Left kidney (tissue), 2 donors: ENCODE results near the gene CLN3. TPM values are rescaled to one million over a fixed set of nuclear protein-coding genes. Genes with fewer than 3 reads are reported as not detected.
A peak's percentile ranks its signal among the peaks of the same experiment; 100 is the strongest.
"Not testable (repeated sequence)": the region's sequence is repeated elsewhere in the genome, so short reads cannot be mapped to it uniquely, and the experiment has no call there.

ENCODE experiments used
- DNase-seq: peaks from one replicate; pipeline ENCODE4 v3.0.0-alpha.2; 2013
- polyA plus RNA-seq: library from polyadenylated mRNA; unstranded; fragments of 120-200 nt; gene quantifications from one replicate; pipeline ENCODE4 v1.2.1, GENCODE V29; 2013; ENCODE audit not compliant: insufficient read length

Gene CLN3
- polyA plus RNA-seq, 1 donor: 32.5 TPM

- DNase-seq: no peak
Observed at GRCh38 chr16:28495098-28495793, 3.4 kb upstream of the CLN3 start.

- no peak for DNase-seq
Observed at GRCh38 chr16:28494121-28494851, 2.4 kb upstream of the CLN3 start, which contains the start of gene APOBR. TSS of gene APOBR (plus strand) at chr16:28494643. CDS start at chr16:28494682, 39 bp downstream.

- DNase-seq: no peak
Observed at GRCh38 chr16:28492511-28492910, 637 bp upstream of the CLN3 start.

GRCh38 chr16:28491230-28491969 lies 474 bp downstream of the CLN3 start:
- peak; percentile 11 for DNase-seq

- no peak for DNase-seq
Observed at GRCh38 chr16:28486266-28486665, 5.6 kb downstream of the CLN3 start.

GRCh38 chr16:28483361-28483760 lies 8.5 kb downstream of the CLN3 start:
- DNase-seq: not testable (repeated sequence)

GRCh38 chr16:28482026-28482425 lies 9.8 kb downstream of the CLN3 start:
- no peak for DNase-seq

GRCh38 chr16:28478506-28479180 lies 13.2 kb downstream of the CLN3 start:
- DNase-seq: no peak

GRCh38 chr16:28477311-28477920 lies 14.5 kb downstream of the CLN3 start:
- DNase-seq: no peak

- no peak for DNase-seq
Observed at GRCh38 chr16:28475221-28475620, 16.7 kb downstream of the CLN3 start.

- DNase-seq: no peak
Observed at GRCh38 chr16:28473714-28474265, 18.1 kb downstream of the CLN3 start.

- DNase-seq: not testable (repeated sequence)
Observed at GRCh38 chr16:28447081-28447480, 44.8 kb downstream of the CLN3 start.

- not testable (repeated sequence) for DNase-seq
Observed at GRCh38 chr16:28446388-28446787, 45.5 kb downstream of the CLN3 start.

- DNase-seq: not testable (repeated sequence)
Observed at GRCh38 chr16:28443943-28444342, 47.9 kb downstream of the CLN3 start.

- DNase-seq: not testable (repeated sequence)
Observed at GRCh38 chr16:28438899-28439298, 53.0 kb downstream of the CLN3 start.

- DNase-seq: not testable (repeated sequence)
Observed at GRCh38 chr16:28435340-28435739, 56.5 kb downstream of the CLN3 start.

Other genes with a start within 250 kb of the CLN3 start
- 16.9 TPM for gene SBK1, start 199.5 kb downstream of the CLN3 start, polyA plus RNA-seq
- gene NPIPB6, start 128.6 kb downstream of the CLN3 start, polyA plus RNA-seq: 3.8 TPM
- gene EIF3CL, start 88.2 kb downstream of the CLN3 start, polyA plus RNA-seq: 98.7 TPM
- 0.76 TPM for gene NPIPB7, start 19.7 kb downstream of the CLN3 start, polyA plus RNA-seq
- gene APOBR, start 2.6 kb upstream of the CLN3 start, polyA plus RNA-seq: 0.50 TPM
- not detected for gene IL27, start 14.8 kb upstream of the CLN3 start, polyA plus RNA-seq
- 5.8 TPM for gene NUPR1, start 46.9 kb upstream of the CLN3 start, polyA plus RNA-seq
- 21.4 TPM for gene SGF29, start 61.8 kb upstream of the CLN3 start, polyA plus RNA-seq
- 2.2 TPM for gene SULT1A2, start 105.0 kb upstream of the CLN3 start, polyA plus RNA-seq
- 30.8 TPM for gene SULT1A1, start 118.0 kb upstream of the CLN3 start, polyA plus RNA-seq
- 2.0 TPM for gene NPIPB8, start 146.0 kb upstream of the CLN3 start, polyA plus RNA-seq
- gene EIF3C, start 219.4 kb upstream of the CLN3 start, polyA plus RNA-seq: 678 TPM